Heart left ventricle (tissue), 16 donors: ENCODE data around the gene PLAC8. TPM values are rescaled to one million over a fixed set of nuclear protein-coding genes. Genes with fewer than 3 reads are reported as not detected.
A peak's percentile ranks its signal among the peaks of the same experiment; 100 is the strongest.
"Not testable (repeated sequence)": the region's sequence is repeated elsewhere in the genome, so short reads cannot be mapped to it uniquely, and the experiment has no call there.

Source experiments
- ATAC-seq, 4 donors: fragments of 200-7000 bp; cut with Tn5 transposase; one replicate each; pipeline ENCODE4 v1.9.1; 2020 to 2022; ENCODE audit warnings: moderate library complexity in 4 of 4, mild to moderate bottlenecking in 3 of 4, moderate number of reproducible peaks in 1 of 4
- DNase-seq, 5 donors: peaks; one replicate each; pipeline ENCODE4 v3.0.0-alpha.2; 2020
- H3K27ac ChIP-seq, 12 donors: fragments of 200-600 bp; sonication (generic) in 4 of 12; one replicate each; pipeline versions ENCODE4 v1.5.0 to v1.8.0; 2016 to 2022; ENCODE audit warnings: mild to moderate bottlenecking in 2 of 12
- H3K27me3 ChIP-seq, 9 donors: fragments of 200-600 bp; sonication (generic) in 2 of 9; one replicate each; pipeline versions ENCODE4 v1.5.1 to v1.8.0; 2016 to 2022; ENCODE audit warnings: mild to moderate bottlenecking in 3 of 9
- H3K36me3 ChIP-seq, 9 donors: fragments of 200-600 bp; sonication (generic) in 2 of 9; one replicate each; pipeline versions ENCODE4 v1.5.0 to v1.8.0; 2018 to 2022; ENCODE audit warnings: mild to moderate bottlenecking in 2 of 9
- H3K4me1 ChIP-seq, 12 donors: fragments of 200-600 bp; sonication (generic) in 4 of 12; one replicate each; pipeline versions ENCODE4 v1.5.0 to v1.8.0; 2016 to 2022; ENCODE audit warnings: mild to moderate bottlenecking in 3 of 12
- H3K4me3 ChIP-seq, 12 donors: fragments of 200-600 bp; sonication (generic) in 4 of 12; one replicate each; pipeline versions ENCODE4 v1.5.0 to v1.8.0; 2017 to 2022; ENCODE audit warnings: mild to moderate bottlenecking in 9 of 12, moderate library complexity in 4 of 12
- H3K9me3 ChIP-seq, 12 donors: fragments of 200-600 bp; sonication (generic) in 4 of 12; one replicate each; pipeline versions ENCODE4 v1.5.0 to v1.8.0; 2016 to 2022; ENCODE audit warnings: mild to moderate bottlenecking in 1 of 12
- CTCF ChIP-seq, 12 donors: fragments of 200-600 bp; sonication (generic) in 4 of 12; IDR thresholded peaks; one replicate each; pipeline versions ENCODE4 v1.5.0 to v1.8.0; 2018 to 2022; ENCODE audit warnings: antibody characterized with exemption in 12 of 12, mild to moderate bottlenecking in 5 of 12
- POLR2A ChIP-seq, 2 donors: fragments of 450-650 bp; IDR thresholded peaks; one replicate each; pipeline ENCODE4 v1.6.1; 2017; ENCODE audit warnings: antibody characterized with exemption in 2 of 2, mild to moderate bottlenecking in 2 of 2, moderate library complexity in 2 of 2
- WGBS, 4 donors: extraction: QIAGEN DNeasy Blood & Tissue Kit in 2 of 4; methylation state at CpG; one replicate each; pipeline versions ENCODE4 v1.1.5 to v1.1.7; 2013 to 2018; 5-methylcytosine and 5-hydroxymethylcytosine counted together
- intact Hi-C, 10 donors: fragments of 100-400 bp; cut with DNase I; formaldehyde crosslinking; loops; one replicate each; pipeline versions ENCODE4 v1.11.1 to v1.14.2; 2022
- polyA plus RNA-seq, 2 donors: library from polyadenylated mRNA; stranded (reverse); fragments of 200-250 nt; gene quantifications; one replicate each; pipeline ENCODE4 v1.2.3, GENCODE V29; 2013
- total RNA-seq, 9 donors: library from RNA; depleted of rRNA in 2 of 9; stranded (reverse); fragments of >200 nt in 2 of 9; fragmentation: NEBNext Ultra II Directional in 3 of 9; extraction: Animal tissue kit (Norgen Biotek cat#: 25700) in 3 of 9; gene quantifications; one replicate each; pipeline versions ENCODE4 v1.1.0 to v1.2.4, GENCODE V29; 2016 to 2023
- donor health status: ischemic (EF 13 %, LVEDD 7.1; RV severe dilation, severe dysfunction).
- donor health status: healthy with polysubstance abuse.
- donor health status: DM: no; HTN: yes; CAD: no.
- donor health status: DM: no; HTN: no; CAD: no.
- donor health status: ischemic (EF 25% LVEDD 6.9; RV normal size, moderate dysfunction).
- donor health status: ischemic (EF 25% LVEDD 5.7; RV mildly dilated, moderate dysfunction).
- donor health status: healthy.
- donor health status: DM: yes; HTN: yes; CAD: no.
- donor health status: ischemic (EF 35%, LVEDD 5.7; RV mildly dilated, moderate dysfunction).
- donor health status: nonischemic (EF 11% LVEDD 7.7; RV severe dilation, severe dysfunction).
- donor health status: DM: yes; HTN: yes; CAD: no.
- donor health status: PGD.
- donor health status: ischemic (EF 29% LVEDD 5.4; RV normal size, mild dysfunction).
- donor health status: nonischemic (EF 23%, LVEDD 6.1; RV moderate dilation, normal function).

The PLAC8 gene
- total and polyA plus RNA-seq, 11 donors = 0.31 to 11.3 (median 0.79) TPM; not detected in 2

GRCh38 chr4:83089410-83090157, 24.9 kb downstream of the PLAC8 start:
- Histone ChIP-seq H3K4me3 (no peak overlapping the region), H3K36me3 (peaks cover 0 to 16% (median 0%) of the 10 kb centered on the region in 9 donors), H3K27ac (no peak overlapping the region), H3K4me1 (no peaks in the 10 kb centered on the region), H3K9me3 (no peaks in the 10 kb centered on the region), H3K27me3 (peaks cover 0 to 7% (median 0%) of the 10 kb centered on the region in 9 donors)
- ATAC-seq (no peak), DNase-seq (no peak)
- no peak for TF ChIP-seq CTCF (IDR thresholded peaks at IDR 0.05)
- TF ChIP-seq POLR2A (IDR thresholded peaks at IDR 0.05) = no peak
- intact Hi-C loops = no loop called here
- 74 to 89% (median 81%) methylated on average over 2 of the region's 2 CpGs for WGBS, 4 donors

GRCh38 chr4:83084956-83085355, 29.6 kb downstream of the PLAC8 start:
- Histone ChIP-seq H3K9me3 (peaks cover 0 to 10% (median 0%) of the 10 kb centered on the region in 12 donors), H3K4me1 (peaks cover 0 to 10% (median 0%) of the 10 kb centered on the region in 12 donors)
- H3K27me3 ChIP-seq, ATAC-seq, H3K27ac ChIP-seq, H3K36me3 ChIP-seq, H3K4me3 ChIP-seq, DNase-seq: not testable (repeated sequence)
- intact Hi-C loops = loop anchor here in 1 of 10 donors (5.0 kb wide), 1 partner anchor 167 kb away; no protein-coding TSS in a partner anchor
- 85 to 88% (median 87%) methylated on average over 12 of the region's 12 CpGs for WGBS, 4 donors

- intact Hi-C loops = loop anchor here in 1 of 10 donors (5.0 kb wide), 1 partner anchor 168 kb away; no protein-coding TSS in a partner anchor
- peaks cover 0 to 10% (median 0%) of the 10 kb centered on the region in 12 donors for H3K9me3 ChIP-seq
- DNase-seq (peak in 1 of 5 donors; percentile 31), ATAC-seq (peak in 3 of 4 donors; percentile 59 to 81 (median 81))
- H3K27ac ChIP-seq = peak overlapping the region in 1 of 12 donors; percentile 46
- 46 to 59% (median 49%) methylated on average over 10 to 11 of the region's 11 CpGs for WGBS, 4 donors
- peaks cover 0 to 10% (median 0%) of the 10 kb centered on the region in 12 donors for H3K4me1 ChIP-seq
- TF ChIP-seq CTCF (IDR thresholded peaks at IDR 0.05) = peak in 2 of 12 donors; percentile 6 to 15
- no peak for TF ChIP-seq POLR2A (IDR thresholded peaks at IDR 0.05)
- no peaks in the 10 kb centered on the region for H3K27me3 ChIP-seq
- no peak overlapping the region for H3K4me3 ChIP-seq
- H3K36me3 ChIP-seq = no peaks in the 10 kb centered on the region
Observed at GRCh38 chr4:83083925-83084475, 30.5 kb downstream of the PLAC8 start.

DNA sequence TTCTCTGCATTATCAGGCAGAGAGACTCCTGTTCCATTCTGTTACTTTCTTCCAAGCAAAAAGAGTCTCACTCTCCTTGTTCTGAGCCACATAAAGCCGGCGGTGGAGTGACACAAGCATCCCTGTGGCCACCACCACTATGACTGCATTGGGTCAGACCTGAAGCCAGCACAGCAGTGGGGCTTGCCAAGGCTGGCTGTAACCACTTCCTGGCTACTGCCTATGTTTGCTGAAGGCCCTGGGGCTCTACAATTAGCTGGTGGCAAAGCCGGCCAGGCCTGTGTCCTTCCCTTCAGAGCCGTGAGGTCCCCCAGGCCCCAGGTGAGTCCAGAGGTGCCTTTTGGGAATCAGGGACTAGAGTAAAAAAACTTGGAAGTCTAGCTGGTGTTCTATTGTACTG, 31.8 kb downstream of the PLAC8 start:
- intact Hi-C loops = loop anchor here in 1 of 10 donors (5.0 kb wide), 1 partner anchor 170 kb away; no protein-coding TSS in a partner anchor
- DNase-seq = no peak
- TF ChIP-seq CTCF (IDR thresholded peaks at IDR 0.05) = no peak
- TF ChIP-seq POLR2A (IDR thresholded peaks at IDR 0.05) = no peak

More for the DNA sequence above, 31.8 kb downstream of the PLAC8 start:
- peaks cover 0 to 10% (median 0%) of the 10 kb centered on the region in 12 donors for H3K4me1 ChIP-seq
- peaks cover 0 to 10% (median 0%) of the 10 kb centered on the region in 12 donors for H3K9me3 ChIP-seq
- H3K27ac ChIP-seq = no peak overlapping the region
- 81 to 98% (median 87%) methylated on average over 4 of the region's 4 CpGs for WGBS, 4 donors
- no peak for ATAC-seq
- no peaks in the 10 kb centered on the region for H3K36me3 ChIP-seq
- H3K27me3 ChIP-seq = no peaks in the 10 kb centered on the region
- H3K4me3 ChIP-seq = no peak overlapping the region
